Regular cardiac myocyte (primary cell): Measurements from ENCODE around the gene PRAMEF27. TPM values are rescaled to one million over a fixed set of nuclear protein-coding genes. Genes with fewer than 3 reads are reported as not detected.

Experiments
- total RNA-seq: library from RNA; depleted of rRNA; stranded (reverse); fragments of >200 nt; gene quantifications from 2 replicates; pipeline ENCODE4 v1.2.3, GENCODE V29; 2014

The PRAMEF27 gene
- total RNA-seq: not detected in 2 replicates

DNA sequence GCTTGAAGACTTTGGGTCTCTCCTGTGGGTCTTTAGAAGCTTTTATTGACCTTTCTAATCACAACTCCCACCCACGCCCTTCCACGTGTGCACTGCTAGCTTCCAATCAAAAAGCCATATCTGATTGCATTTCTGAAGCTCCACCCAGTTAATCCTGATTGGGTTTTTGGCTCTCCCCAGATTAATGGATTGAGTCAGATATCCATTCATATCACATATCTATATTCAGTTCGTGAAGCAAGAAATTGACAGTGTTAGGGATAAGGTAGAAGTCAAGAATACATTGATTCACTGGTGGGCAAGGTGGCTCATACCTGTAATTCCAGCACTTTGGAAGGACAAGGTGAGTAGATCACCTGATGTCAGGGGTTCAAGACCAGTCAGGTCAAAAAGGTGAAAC is at the start of gene PRAMEF27:
Gene PRAMEF27, minus strand, starts transcription at position 101 of the 400 bp plus-strand sequence. CDS start 2,916 bp downstream, outside the sequence.

DNA sequence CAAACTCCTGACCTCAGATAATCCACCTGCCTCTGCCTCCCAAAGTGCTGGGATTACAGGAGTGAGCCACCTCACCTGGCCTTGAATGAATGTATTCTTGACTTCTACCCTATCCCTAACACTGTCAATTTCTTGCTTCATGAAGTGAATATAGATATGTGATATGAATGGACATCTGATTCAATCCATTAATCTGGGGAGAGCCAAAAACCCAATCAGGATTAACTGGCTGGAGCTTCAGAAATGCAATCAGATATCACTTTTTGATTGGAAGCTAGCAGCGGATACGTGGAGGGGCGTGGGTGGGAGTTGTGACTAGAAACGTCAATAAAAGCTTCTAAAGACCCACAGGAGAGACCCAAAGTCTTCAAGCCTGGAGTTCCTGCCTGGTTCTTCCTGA is 14.1 kb upstream of the PRAMEF27 start, which contains the start of gene PRAMEF25:
Gene PRAMEF25, plus strand, starts transcription at position 301 of the 400 bp plus-strand sequence. CDS start 2,920 bp downstream, outside the sequence.

Other genes with a start within 250 kb of the PRAMEF27 start
- not detected in 2 replicates for gene PRAMEF11, start 225.2 kb downstream of the PRAMEF27 start, total RNA-seq
- not detected in 2 replicates for gene HNRNPCL1, start 207.9 kb downstream of the PRAMEF27 start, total RNA-seq
- gene PRAMEF2, start 199.5 kb downstream of the PRAMEF27 start, total RNA-seq: not detected in 2 replicates
- not detected in 2 replicates for gene PRAMEF4, start 170.4 kb downstream of the PRAMEF27 start, total RNA-seq
- gene PRAMEF10, start 158.3 kb downstream of the PRAMEF27 start, total RNA-seq: not detected in 2 replicates
- not detected in 2 replicates for gene PRAMEF7, start 140.0 kb downstream of the PRAMEF27 start, total RNA-seq
- gene PRAMEF6, start 109.0 kb downstream of the PRAMEF27 start, total RNA-seq: not detected in 2 replicates
- not detected in 2 replicates for gene HNRNPCL3, start 4.2 kb upstream of the PRAMEF27 start, total RNA-seq
- gene PRAMEF25, start 14.2 kb upstream of the PRAMEF27 start, total RNA-seq: not detected in 2 replicates
- gene HNRNPCL2, start 60.3 kb upstream of the PRAMEF27 start, total RNA-seq: not detected in 2 replicates
- gene PRAMEF26, start 99.4 kb upstream of the PRAMEF27 start, total RNA-seq: not detected in 2 replicates
- gene HNRNPCL4, start 109.1 kb upstream of the PRAMEF27 start, total RNA-seq: not detected in 2 replicates
- not detected in 2 replicates for gene PRAMEF9, start 115.3 kb upstream of the PRAMEF27 start, total RNA-seq
- gene PRAMEF13, start 144.8 kb upstream of the PRAMEF27 start, total RNA-seq: not detected in 2 replicates
- not detected in 2 replicates for gene PRAMEF18, start 169.6 kb upstream of the PRAMEF27 start, total RNA-seq
- gene PRAMEF5, start 197.6 kb upstream of the PRAMEF27 start, total RNA-seq: not detected in 2 replicates
- not detected in 2 replicates for gene PRAMEF8, start 228.6 kb upstream of the PRAMEF27 start, total RNA-seq
- not detected in 2 replicates for gene PRAMEF33, start 247.0 kb upstream of the PRAMEF27 start, total RNA-seq